ENCODE data around the gene DLG2.
A peak's percentile ranks its signal among the peaks of the same experiment; 100 is the strongest.
"Not testable (repeated sequence)": the region's sequence is repeated elsewhere in the genome, so short reads cannot be mapped to it uniquely, and the experiment has no call there.

The DLG2 gene

DNA sequence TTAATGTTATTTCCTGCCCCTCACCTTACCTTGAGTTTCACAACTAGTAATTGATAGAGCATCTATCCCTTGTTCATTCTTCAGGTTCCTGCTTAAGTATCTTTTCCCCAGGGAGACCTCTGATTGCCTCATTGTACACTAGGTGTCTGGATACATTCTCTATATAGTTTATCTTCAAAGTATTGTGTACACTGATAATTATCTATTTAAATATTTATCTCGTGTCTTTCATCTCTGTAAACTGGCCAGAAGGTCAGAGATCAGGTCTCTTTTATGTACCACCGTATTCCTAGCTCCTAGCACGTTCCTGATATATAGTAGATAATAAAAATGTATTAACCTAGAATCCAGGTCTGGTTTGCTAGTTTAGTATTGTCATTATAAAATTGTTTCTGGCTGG is 7.6 kb upstream of the DLG2 start:
- DNase-seq = no peak

DNA sequence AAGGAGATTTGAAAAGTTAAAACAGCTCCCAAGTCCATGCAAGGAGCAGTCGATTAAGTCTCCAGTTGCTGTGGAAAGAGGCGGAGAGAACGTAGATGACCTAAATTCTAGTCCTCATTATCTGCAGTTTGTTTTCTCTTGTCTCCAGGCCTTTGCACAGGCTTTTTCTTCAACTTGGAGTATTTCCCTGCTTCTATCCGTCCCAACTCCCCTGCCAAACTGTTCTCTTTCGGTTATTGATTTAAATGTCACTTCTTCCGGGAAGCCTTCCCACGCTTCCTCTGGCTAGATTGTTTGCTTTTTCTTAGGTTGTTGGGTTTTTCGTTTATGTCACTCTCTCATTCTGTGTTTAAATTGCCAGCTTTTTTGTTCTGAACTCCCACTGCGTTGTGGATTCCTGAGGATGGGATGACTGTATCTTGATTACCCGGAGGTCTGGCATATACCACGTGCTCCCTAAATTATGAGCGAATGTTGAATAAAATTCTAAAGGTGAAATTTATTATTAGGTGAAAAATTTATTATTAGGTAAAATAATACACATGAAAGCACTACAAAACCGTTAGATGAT is 1.7 kb upstream of the DLG2 start:
- DNase-seq = no peak

DNA sequence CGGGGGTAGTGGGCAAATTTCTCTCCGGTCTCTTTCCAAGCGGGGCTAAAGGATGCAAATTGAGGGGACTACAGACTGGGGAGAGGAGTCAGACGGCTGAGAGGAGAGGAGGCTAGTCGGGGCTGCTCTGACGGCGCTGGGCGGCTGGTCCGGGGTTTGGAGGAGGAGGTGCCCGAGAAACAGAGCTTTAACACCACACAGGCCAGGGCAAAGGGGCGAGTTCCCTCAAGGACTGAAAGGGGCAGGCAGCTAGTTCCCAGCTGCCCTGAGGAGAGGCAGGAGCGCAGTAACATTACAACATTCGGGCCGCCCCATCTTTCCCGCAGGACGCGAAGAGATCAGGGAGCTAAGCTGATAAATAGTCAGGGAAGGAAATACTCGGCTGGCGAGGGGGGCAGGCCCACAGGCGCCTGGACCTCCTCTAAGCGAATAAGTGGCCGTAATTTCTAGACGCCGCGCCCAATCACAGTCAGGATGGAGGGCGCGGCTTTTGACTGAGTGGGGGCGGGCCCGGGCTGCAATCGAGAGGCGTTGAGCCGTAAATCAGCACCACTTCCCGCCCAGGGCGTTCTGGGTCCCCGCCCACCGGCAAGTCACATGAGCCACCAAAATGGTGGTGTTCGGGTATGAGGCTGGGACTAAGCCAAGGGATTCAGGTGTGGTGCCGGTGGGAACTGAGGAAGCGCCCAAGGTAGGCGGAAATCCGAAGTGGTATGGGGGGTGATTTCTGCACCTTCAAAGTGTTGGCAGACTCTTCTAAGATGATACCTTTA is 1.0 kb upstream of the DLG2 start, which contains the start of gene TMEM126B:
Gene TMEM126B, plus strand, starts transcription at position 596 of the 773 bp plus-strand sequence. Its CDS starts 15 bp downstream, at position 611.
- peak; percentile 96 for DNase-seq

DNA sequence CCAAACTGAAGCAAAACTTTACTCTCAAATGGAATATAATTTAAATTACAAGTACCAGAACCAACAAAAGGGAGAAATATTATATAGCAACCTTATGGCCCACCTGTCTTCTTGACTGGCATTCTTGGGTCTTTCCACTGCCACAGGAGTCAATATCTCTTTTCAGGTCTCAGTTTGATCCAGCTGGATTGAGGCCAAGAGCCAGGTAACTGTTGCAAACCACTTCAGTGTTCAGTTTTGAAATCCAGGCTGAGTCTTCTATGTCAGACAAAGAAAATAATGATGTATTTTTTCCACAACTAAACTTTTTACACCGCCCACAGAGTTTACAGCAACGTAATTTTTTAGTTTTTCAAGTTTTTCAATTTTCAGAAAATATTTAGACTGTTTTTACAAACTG is 648 bp downstream of the DLG2 start:
- DNase-seq = no peak

DNA sequence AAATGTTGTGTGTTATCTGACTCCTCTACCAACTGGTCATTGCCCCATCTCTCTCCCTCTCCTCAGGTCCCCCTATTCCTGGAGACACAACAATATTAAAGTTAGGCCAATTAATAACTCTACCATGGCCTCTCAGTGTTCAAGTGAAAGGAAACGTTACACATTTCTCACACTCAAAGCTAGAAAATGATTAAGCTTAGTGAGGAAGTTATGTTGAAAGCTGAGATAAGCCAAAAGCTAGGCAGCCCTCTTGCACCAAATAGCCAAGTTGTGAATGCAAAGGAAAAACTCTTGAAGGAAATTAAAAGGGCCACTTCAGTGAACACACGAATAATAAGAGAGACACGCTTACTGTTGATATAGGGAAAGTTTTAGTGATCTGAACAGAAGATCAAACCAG is 6.9 kb downstream of the DLG2 start:
- DNase-seq = no peak

DNA sequence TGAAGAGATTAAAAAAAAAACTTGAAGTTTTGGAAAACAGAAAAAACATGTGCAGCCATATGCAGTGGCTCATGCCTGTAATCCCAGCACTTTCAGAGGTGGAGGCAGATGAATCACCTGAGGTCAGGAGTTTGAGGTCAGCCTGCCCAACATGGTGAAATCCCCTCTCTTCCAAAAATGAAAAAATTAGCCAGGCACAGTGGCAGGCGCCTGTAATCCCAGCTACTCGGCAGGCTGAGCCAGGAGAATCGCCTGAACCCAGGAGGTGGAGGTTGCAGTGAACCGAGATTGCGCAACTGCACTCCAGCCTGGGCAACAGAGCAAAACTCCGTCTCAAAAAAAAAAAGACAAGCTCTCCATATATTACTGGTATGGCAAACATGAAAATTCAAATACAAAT is 7.6 kb downstream of the DLG2 start:
- DNase-seq = no peak

DNA sequence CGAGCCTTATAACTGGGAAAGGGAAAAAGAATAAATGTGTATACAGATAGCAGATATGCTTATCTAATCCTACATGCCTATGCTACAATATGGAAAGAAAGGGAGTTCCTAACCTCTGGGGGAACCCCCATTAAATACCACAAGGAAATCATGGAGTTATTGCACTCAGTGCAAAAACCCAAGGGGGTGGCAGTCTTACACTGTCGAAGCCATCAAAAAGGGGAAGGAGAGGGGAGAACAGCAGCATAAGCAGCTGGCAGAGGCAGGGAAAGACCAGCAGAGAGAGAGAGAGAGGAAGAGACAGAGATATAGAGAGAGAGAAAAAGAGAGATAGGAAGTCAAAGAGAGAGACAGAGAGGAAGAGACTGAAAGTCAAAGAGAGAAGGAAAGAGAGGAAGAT is 15.5 kb downstream of the DLG2 start:
- not testable (repeated sequence) for DNase-seq

DNA sequence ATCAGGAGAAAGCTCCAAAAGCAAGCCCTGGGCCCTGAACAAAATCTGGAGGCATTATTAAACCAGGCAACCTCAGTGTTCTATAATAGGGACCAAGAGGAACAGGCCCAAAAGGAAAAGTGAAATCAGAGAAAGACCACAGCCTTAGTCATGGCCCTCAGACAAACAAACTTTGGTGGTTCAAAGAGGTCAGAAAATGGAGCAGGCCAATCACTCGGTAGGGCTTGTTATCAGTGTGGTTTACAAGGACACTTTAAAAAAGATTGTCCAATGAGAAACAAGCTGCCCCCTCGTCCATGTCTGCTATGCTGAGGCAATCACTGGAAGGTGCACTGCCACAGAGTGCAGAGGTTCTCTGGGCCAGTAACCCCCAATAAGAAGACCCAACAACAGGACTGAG is 17.9 kb downstream of the DLG2 start:
- not testable (repeated sequence) for DNase-seq

DNA sequence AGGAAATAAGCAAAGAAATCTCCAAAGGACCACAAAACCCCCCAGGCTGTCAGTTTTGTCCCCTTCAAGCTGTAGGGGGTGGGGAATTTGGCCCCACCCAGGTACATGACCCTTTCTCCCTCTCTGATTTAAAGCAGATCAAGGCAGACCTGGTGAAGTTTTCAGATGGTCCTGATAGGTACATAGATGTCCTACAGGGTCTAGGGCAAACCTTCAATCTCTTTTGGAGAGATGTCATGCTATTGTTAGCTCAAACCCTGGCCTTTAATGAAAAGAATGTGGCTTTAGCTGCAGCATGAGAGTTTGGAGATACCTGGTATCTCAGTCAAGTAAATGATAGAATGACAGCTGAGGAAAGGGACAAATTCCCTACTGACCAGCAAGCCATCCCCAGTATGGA is 18.5 kb downstream of the DLG2 start:
- not testable (repeated sequence) for DNase-seq

DNA sequence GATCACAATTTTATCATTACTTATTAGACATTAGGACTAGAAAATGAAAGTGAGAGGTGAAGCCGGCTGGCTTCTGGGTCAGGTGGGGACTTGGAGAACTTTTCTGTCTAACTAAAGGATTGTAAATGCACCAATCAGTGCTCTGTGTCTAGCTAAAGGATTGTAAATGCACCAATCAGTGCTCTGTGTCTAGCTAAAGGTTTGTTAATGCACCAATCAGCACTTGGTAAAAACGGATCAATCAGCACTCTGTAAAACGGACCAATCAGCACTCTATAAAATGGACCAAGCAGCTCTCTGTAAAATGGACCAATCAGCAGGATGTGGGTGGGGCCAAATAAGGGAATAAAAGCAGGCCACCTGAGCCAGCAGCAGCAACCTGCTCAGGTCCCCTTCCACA is 20.9 kb downstream of the DLG2 start:
- DNase-seq = not testable (repeated sequence)

DNA sequence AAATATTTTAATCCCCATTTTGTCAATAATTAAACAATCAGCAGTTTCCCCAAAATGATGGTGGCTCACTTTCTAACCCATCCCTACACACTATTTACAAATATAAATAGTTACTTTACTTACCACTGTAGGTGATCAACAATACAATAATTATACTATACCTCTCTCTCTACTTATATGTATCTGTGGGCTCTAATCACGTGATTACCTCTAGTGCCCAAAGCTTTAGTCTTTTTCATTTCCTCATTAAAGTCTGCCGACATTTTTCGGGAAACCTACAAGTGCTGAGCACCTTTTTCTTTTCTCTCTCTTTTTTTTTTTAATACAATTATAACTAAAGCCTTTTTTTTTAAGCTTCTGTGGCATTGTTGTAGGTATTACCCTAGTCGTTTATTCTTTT is 23.9 kb downstream of the DLG2 start:
- no peak for DNase-seq

DNA sequence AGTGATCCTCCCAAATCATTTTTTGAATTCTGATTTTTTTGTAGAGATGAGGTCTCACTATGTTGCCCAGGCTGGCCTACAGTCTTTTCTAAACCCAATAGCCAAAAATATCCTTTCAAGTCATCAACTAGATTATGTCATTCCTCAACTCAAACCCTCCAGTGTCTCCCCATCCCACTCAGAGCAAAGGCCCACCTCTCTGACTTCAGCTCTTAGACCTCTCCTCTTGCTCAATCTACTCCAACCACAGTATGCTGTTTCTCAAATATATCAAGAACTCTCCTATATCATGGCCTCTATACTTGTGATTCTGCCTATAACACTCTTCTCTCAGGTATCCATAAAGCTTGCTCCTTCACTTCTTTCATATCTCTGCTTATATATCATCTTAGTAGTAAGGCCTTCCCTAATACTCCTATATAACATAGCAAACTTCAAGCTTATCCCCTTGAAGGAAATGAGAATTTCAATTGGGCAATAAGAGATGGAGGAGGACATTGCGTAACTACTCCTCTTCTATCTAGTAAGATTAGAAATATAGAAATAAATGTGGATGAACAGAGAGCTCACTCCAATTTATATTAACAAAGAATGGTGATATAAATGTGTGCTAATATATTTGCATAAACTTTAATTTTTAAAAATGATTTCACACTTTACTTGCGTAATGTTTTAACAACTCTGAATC is 24.5 kb downstream of the DLG2 start:
- no peak for DNase-seq

DNA sequence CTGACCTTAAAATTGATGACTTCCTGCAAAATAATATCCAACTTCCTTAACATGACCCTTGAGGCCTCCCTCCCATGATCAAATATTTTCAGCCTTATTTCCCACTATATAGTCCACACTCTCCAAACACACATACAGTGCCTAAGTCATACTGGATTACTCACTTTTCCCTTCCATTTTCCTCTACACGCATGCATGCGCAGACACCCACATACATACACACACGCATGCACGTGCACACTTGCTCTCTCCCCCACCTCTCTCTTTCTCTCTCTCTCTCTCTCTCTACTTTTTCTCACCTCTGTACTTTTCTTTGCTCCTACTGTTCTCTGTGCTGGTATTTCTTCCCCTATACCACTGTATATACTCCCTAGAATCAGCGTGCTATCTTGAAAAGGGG is 28.1 kb downstream of the DLG2 start:
- DNase-seq = no peak

DNA sequence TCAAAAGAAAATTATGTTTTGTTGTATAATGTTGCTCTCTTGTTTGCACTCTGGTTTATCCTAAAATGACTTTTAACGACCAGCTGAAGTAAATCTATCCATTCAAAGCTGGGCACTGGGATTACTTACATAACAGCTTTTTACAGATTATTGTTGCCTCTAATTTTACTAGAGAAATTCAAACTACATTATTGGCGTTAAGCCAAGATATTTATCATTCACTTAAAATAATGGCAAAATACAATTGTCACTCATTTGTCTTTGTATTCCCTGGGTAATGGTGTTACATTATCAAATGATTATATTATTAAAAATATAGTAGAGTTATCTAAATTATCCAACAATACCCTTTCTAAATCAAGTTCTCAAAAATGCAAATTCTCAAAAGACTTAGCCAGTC is 30.3 kb downstream of the DLG2 start:
- DNase-seq = no peak

DNA sequence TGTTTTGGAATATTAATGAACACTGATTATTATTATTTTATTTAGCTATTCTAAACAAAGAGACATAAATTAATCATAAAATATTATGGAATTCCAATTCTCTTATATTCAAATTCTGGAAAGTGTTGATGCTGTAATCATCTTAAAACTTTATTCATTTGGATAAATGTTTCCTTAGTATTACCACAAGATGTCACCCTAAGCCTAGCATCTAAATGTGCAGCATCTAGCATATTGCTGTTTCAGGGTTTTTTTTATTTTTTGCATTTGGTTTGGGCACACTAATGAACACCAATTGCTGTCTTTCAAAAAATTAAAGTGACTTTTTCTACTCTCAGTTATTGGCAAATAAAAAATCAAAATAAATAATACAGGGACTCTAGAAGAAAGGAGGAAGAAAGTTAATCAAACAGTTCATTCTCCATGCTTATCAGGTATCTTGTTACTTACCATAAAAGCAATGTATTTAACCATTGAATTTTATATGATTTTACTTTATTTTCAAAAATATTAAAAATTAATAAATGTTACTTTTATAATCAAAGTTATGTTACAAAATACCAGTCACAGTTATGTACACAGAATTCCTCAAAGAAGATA is 31.8 kb downstream of the DLG2 start:
- DNase-seq = no peak

DNA sequence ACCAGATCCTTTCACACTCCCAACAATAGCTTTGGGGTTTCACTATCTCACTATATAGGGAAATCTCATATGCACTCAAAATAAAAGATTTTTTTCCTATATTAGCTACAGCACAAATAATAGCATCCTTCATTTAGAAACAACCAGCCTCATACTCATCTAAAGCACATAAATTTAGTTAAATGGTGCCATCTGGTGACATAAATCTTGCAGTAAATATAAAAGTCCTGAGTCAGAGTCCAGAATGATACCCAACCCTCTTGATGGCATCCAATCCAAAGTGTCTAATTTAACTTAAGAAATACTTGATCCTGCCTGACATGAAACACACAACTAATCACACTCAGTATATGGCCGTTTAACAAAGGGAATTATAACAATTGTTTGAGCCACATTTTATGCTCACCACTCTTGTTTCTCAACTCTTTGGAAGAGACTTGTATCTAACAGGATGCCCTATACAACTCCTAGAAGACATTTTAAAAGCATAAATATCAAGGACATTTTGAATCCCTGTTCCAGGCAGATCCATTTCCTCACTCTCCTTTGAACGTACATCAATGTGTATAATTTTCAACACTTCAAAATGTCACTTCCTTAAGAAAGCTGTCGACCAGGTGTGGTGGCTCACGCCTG is 36.2 kb downstream of the DLG2 start:
- DNase-seq = no peak

DNA sequence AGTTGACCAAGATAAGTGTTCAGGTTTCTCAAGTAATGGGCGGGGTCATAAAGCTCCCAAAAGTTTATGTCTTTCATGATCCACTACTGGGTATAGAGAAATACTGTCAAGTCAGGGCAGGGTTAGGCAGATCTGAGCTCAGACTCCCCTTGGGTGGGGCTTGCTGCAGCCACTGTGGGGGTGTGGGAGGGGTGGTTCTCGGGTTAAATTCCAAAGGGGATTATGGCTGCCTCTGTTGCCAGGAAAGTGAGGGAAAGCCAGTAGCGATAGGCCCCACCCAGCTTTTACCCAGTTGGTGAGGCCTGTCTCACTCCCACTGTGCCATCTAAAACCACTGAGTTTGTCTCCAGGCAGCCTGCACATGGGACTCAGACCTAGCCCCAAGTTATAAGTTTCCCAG is 37.8 kb downstream of the DLG2 start:
- no peak for DNase-seq

DNA sequence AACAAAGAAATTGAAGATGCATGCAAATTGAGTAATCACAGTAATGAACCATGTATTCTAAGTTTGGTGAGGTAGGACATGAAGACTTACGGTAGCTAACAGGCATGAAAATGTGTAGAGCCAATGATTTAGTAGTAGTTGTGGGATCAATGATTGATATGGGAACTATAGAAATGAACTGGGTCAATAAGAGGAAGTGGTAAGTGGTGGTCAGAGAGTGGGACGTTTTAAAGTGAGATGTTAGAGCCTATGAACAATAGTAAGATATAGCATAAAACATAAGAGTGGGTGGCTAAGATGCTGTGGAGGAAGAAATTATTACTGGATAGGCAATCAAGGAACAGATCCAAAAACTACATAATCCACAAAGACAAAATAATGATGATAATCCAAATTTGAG is 45.0 kb downstream of the DLG2 start:
- DNase-seq = no peak

DNA sequence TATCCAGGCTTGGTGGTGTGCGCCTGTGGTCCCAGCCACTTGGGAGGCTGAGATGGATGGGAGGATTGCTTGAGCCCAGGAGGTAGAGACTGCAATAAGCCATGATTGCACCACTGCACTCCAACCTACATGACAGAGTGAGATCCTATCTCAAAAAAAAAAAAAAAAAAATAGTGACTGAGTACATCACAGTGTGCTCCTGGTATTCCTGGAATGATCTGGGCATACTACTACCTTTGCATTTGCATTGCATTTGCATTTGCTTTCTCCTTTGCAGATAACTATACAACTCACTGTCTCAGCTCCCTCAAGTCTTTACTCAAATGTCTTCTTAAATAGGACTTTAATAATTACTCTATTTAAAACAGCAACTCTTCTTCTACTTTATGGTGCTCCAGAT is 51.8 kb downstream of the DLG2 start:
- DNase-seq = no peak

DNA sequence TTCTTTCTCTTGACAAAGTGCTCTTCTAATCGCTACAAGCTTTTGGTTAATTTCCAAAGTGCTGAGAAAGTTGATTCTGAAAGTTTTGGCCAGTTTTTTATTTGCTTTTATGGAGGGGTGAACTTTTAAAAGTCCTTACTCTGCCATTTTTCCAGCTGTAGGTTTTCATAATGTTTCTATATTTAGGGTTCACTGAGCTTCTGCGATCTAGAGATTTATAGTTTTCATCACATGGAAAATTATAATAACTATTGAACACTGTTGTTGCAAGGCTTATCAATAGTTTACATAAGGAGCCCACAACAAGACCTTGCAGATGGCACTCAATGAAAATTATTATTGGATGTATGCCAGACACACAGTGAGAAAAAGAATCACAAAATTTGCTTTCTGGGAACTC is 55.1 kb downstream of the DLG2 start:
- DNase-seq = no peak

DNA sequence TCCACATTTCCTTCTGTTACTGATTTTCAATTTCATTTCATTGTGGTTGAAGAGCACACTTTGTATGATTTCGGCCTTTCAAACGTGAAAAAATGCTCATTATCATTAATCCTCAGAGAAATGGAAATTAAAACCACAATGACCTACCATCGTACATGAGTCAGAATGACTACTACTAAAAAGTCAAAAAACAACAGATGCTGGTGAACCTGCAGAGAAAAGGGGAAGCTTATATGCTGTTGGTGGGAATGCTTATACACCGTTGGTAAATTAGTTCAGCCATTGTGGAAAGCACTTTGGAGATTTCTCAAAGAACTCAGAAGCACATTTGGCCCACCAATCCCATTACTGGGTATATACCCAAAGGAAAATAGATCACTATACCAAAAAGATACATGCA is 57.6 kb downstream of the DLG2 start:
- DNase-seq = no peak

DNA sequence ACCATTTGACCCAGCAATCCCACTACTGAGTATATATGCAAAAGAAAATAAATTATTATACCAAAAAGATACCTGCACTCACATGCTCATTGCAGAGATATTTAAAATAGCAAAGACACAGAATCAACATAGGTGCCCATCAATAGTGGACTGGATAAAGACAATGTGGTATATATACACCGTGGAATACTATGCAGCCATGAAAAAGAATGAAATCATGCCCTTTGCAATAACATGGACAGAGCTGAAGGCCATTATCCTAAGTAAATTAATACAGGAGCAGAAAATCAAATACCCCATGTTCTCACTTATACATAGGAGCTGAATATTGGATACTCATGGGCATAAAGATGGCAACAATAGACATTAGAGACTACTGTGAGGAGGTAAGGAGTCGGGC is 68.7 kb downstream of the DLG2 start:
- DNase-seq = no peak

DNA sequence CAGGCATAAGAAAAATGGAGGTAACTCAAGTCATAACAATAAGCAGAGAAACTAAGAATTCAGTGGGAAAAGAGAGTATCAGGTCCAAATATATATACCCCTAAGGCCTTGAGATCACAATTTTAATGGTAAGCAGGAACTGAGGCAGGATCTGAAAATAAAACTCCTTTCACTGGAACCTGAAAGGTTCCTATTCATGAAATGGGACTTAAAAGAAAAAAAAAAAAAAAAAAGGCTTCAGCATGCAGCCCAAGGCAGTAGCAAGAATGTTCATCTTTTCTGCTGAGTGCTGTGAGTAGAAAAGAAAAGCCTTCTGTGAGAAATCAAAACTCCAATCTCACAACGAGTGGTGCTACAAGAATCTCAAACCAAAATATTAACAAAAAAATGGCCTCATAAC is 75.3 kb downstream of the DLG2 start:
- DNase-seq = no peak
